NAMALWA (cell line): ENCODE data around the gene FAM168B.

ENCODE experiments used
- DNase-seq: peaks from one replicate; pipeline ENCODE4 v3.0.0-alpha.2; 2015; ENCODE audit warnings: low spot score

Gene FAM168B

GRCh38 chr2:131055169-131056065 lies 37.8 kb downstream of the FAM168B start:
- no peak for DNase-seq

GRCh38 chr2:131054488-131054887 lies 38.8 kb downstream of the FAM168B start:
- no peak for DNase-seq

GRCh38 chr2:131052741-131053263 lies 40.5 kb downstream of the FAM168B start:
- no peak for DNase-seq

- DNase-seq = no peak
These were observed 42.4 kb downstream of the FAM168B start for GRCh38 chr2:131050896-131051295.

- DNase-seq = no peak
These were observed 44.0 kb downstream of the FAM168B start for GRCh38 chr2:131049150-131049718.

- no peak for DNase-seq
These were observed 44.6 kb downstream of the FAM168B start for GRCh38 chr2:131048641-131049040.

- DNase-seq = no peak
These were observed 45.2 kb downstream of the FAM168B start for GRCh38 chr2:131047920-131048560.

GRCh38 chr2:131046918-131047652 lies 46.2 kb downstream of the FAM168B start:
- DNase-seq = no peak

- DNase-seq = no peak
These were observed 47.0 kb downstream of the FAM168B start for GRCh38 chr2:131046028-131046917.

- DNase-seq = no peak
These were observed 47.8 kb downstream of the FAM168B start for GRCh38 chr2:131045286-131046027.

GRCh38 chr2:131044757-131045150 lies 48.5 kb downstream of the FAM168B start:
- DNase-seq = no peak

- DNase-seq = no peak
These were observed 49.0 kb downstream of the FAM168B start for GRCh38 chr2:131044075-131044756.

- no peak for DNase-seq
These were observed 49.8 kb downstream of the FAM168B start for GRCh38 chr2:131043199-131044074.

- no peak for DNase-seq
These were observed 51.0 kb downstream of the FAM168B start for GRCh38 chr2:131042148-131042775.

- no peak for DNase-seq
These were observed 51.7 kb downstream of the FAM168B start for GRCh38 chr2:131041402-131042147.

- no peak for DNase-seq
These were observed 52.4 kb downstream of the FAM168B start for GRCh38 chr2:131040661-131041401.
